Measurements from ENCODE around the gene CFAP53.
A peak's percentile ranks its signal among the peaks of the same experiment; 100 is the strongest.
"Not testable (repeated sequence)": the region's sequence is repeated elsewhere in the genome, so short reads cannot be mapped to it uniquely, and the experiment has no call there.

CFAP53 gene

DNA sequence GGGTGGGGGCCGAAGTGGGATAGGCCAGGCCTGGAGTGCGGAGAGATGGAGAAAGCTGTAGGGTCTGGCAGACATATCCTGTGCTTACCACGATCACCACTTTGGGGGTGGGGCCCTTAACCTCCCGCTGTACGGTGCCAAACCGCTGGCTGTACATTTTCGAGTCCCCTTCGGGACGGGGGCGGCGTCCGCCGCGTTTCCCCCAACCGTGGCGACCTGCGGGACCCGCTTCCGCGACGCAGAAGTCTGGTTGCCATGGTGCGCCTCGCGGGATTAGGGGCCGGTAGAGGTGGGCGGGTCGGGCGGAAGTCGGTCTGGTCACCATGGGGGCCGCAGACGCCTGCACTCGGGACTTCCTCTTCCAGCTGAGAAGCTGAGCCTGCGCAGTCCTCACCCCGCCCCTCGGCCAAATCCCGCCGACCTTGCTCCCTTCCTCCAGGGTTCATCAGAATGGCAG, at the start of gene CFAP53:
Gene CFAP53, minus strand, starts transcription at position 248 of the 457 bp plus-strand sequence. Its CDS starts 91 bp downstream, at position 157.
- peak; percentile 42 to 79 for DNase-seq

GRCh38 chr18:50315100-50315871, 49.0 kb upstream of the CFAP53 start:
- no peak for DNase-seq

GRCh38 chr18:50313873-50314460, 47.7 kb upstream of the CFAP53 start:
- DNase-seq: no peak

GRCh38 chr18:50313031-50313607, 46.8 kb upstream of the CFAP53 start:
- no peak for DNase-seq

- no peak for DNase-seq
These were observed 46.2 kb upstream of the CFAP53 start for GRCh38 chr18:50312296-50313030.

- no peak for DNase-seq
These were observed 45.4 kb upstream of the CFAP53 start for GRCh38 chr18:50311650-50312049.

DNA sequence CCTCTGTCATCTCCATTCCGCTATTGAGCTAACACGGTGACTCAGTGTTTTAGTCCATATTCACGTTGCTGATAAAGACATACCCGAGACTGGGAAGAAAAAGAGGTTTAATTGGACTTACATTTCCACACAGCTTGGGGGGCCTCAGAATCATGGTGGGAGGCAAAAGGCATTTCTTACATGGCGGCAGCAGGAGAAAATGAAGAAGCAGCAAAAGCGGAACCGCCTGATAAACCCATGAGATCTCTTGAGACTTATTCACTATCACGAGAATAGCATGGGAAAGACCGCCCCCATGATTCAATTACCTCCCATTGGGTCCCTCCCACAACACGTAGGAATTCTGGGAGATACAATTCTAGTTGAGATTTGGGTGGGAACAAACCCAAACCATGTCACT, 43.8 kb upstream of the CFAP53 start:
- DNase-seq: no peak

DNA sequence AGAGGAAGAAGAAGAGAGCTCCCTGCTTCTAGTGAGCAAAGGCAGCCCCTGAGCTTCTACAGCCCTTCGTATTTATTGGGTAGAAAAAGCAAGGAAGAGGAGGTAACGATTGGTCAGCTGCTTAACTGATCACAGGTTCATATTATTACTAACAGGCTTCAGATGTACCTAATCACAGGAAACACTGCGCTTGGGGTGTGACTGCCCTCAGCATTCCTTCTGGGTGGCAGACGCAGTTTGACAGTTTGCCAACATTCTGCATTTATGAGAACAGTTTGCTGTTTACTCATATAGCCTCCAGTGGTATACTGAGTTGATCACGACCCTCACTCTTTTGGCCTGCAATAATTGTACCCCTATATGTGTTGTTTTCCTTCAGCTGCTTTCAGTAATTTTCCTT, 42.6 kb upstream of the CFAP53 start:
- not testable (repeated sequence) for DNase-seq

- peak; percentile 75 to 89 for DNase-seq
These were observed 41.6 kb upstream of the CFAP53 start for GRCh38 chr18:50307738-50308470.

GRCh38 chr18:50307400-50307737, 41.1 kb upstream of the CFAP53 start:
- no peak for DNase-seq

- no peak for DNase-seq
These were observed 40.6 kb upstream of the CFAP53 start for GRCh38 chr18:50306944-50307343.

DNA sequence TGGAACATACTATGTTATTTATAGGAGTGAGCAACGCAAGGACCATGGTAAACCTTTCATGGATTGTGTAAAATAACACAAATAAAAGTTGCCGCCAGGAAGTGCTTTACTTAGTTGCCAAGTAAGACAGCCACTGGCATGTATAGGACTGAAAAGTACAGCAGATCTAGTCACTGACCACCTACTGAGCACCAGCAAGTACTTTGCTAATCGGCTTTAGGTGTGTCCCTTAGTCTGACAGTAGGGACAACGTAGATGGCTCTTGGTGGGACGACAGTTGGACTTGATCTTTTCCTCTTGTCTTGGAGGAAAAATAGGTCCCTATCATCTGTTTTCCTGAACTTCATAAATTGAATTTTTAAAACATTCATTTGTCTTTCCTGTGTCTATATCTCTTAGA, 34.8 kb upstream of the CFAP53 start:
- no peak for DNase-seq

DNA sequence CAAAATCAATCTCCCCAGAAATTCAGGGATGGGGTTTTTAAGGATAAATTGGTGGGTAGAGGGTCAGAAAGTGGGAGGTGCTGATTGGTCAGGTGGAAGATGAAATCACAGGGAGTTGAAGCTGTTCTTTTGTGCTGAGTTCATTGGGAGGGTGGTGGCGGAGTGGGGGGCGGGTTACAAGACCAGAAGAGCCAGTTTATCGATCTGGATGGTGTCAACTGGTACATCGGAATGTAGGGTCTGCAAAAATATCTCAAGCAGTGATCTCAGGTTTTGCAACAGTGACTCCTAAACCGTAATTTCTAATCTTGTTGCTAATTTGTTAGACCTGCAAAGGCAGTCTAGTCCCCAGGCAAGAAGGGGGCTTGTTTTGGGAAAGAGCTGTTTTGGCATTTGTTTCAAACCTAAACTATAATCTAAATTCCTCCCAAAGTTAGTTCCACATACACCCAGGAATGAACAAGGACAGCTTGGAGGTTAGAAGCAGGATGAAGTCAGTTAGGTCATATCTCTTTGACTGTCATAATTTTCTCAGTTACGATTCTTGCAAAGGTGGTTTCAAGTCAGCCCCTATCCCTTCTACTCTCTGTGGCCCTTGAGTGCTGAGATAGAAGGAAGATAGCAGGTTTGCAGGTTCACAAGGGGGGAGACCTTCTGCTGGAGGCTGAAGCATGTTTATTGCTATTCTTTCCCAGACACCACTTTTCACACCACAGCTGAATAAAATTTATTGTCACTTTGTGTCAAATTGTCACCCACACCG, 33.5 kb upstream of the CFAP53 start:
- no peak for DNase-seq

GRCh38 chr18:50298443-50299284, 32.4 kb upstream of the CFAP53 start:
- peak in 1 of 2 experiments; percentile 22 for DNase-seq

GRCh38 chr18:50297621-50298442, 31.5 kb upstream of the CFAP53 start:
- DNase-seq: peak in 1 of 2 experiments; percentile 56

GRCh38 chr18:50293039-50293438, 26.7 kb upstream of the CFAP53 start:
- DNase-seq: no peak

DNA sequence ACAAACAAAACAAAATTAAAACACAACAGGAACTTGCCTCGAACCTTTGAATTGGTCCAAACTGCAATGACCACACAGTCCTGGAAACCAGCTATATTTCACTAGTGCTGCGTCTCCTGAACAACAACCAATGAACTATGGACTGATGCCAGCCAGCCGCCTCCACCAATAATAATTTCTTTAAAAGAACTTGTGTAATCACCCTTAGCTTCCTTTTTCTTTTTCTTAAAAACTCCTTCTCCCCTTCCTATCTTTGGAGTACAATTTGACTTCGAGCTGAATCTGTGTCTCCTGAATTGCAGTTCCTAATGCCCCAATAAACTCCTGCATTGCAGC, 22.8 kb upstream of the CFAP53 start:
- no peak for DNase-seq

DNA sequence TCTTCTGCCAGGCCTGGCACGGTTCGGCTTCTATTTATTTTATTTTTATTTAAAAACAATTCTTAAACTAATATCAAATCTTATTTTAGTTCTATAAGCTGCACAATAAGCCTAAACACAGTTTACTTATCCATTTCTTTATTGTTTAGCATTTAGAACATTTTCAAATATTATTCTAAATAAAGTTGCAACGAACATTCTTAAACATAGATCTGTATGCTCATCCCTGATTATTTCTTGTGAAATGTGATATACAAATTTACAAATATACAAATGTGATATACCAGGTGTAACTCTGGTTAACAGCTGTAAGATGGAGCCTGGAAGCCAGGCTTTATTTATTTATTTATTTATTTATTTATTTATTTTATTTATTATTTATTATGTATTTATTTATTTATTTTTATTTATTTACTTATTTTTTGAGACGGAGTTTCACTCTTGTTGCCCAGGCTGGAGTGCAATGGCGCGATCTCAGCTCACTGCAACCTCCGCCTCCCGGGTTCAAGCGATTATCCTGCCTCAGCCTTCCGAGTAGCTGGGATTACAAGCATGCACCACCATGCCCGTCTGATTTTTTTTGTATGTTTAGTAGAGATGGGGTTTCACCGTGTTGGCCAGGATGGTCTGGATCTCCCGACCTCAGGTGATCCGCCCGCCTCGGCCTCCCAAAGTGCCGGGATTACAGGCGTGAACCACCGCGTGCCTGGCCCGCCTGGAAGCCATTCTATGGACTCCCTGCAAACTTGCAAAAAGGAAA, 22.2 kb upstream of the CFAP53 start:
- not testable (repeated sequence) for DNase-seq

Data from NCI-H524 (cell line).